SU-DHL-6 (cell line): ENCODE data around the gene MAPK12.

Experiments
- H2AFZ ChIP-seq: fragments of 200-600 bp; sonication (generic); 2 replicates; pipeline ENCODE4 v1.6.1; 2014; ENCODE audit warnings: low read depth, mild to moderate bottlenecking, moderate library complexity, mixed read lengths, antibody characterized with exemption, low read length; ENCODE audit not compliant: severe bottlenecking
- H3F3A ChIP-seq: fragments of 200-600 bp; shearing (Covaris generic); 2 replicates; pipeline ENCODE4 v1.6.0; 2016; ENCODE audit warnings: antibody characterized with exemption, mild to moderate bottlenecking; ENCODE audit not compliant: insufficient read depth
- H3K27ac ChIP-seq: fragments of 200-600 bp; sonication (generic); 2 replicates; pipeline ENCODE4 v1.5.1; 2016; ENCODE audit warnings: low read depth, mild to moderate bottlenecking, low read length, moderate library complexity, mixed read lengths
- H3K27me3 ChIP-seq: fragments of 200-600 bp; sonication (generic), shearing (Covaris generic); 2 replicates; pipeline ENCODE4 v1.6.0; 2014; ENCODE audit warnings: mild to moderate bottlenecking, low read length
- H3K36me3 ChIP-seq: fragments of 200-600 bp; sonication (generic); 2 replicates; pipeline ENCODE4 v1.6.1; 2014; ENCODE audit warnings: mild to moderate bottlenecking, low read length, mixed read lengths
- H3K4me2 ChIP-seq: fragments of 300-600, 200-600 bp; shearing (Covaris generic), sonication (generic); 2 replicates; pipeline ENCODE4 v1.6.0; 2014; ENCODE audit warnings: low read length, low read depth, mild to moderate bottlenecking; ENCODE audit not compliant: poor library complexity, severe bottlenecking
- H3K4me3 ChIP-seq: fragments of 200-600 bp; sonication (generic); 2 replicates; pipeline ENCODE4 v1.5.1; 2014; ENCODE audit warnings: antibody characterized with exemption, low read length, mild to moderate bottlenecking, mixed read lengths; ENCODE audit not compliant: insufficient read depth, poor library complexity, severe bottlenecking
- H3K79me2 ChIP-seq: fragments of 200-600 bp; sonication (generic); 2 replicates; pipeline ENCODE4 v1.6.1; 2014; ENCODE audit warnings: mild to moderate bottlenecking, low read length, moderate library complexity; ENCODE audit not compliant: insufficient read depth
- H3K9ac ChIP-seq: fragments of 200-600 bp; sonication (generic); 2 replicates; pipeline ENCODE4 v1.7.0; 2014; ENCODE audit warnings: mild to moderate bottlenecking, low read length
- H3K9me2 ChIP-seq: fragments of 200-600 bp; sonication (generic); replicated peaks from 2 replicates; pipeline ENCODE4 v1.6.1; 2014; ENCODE audit warnings: low read length; ENCODE audit not compliant: insufficient read depth
- H3K9me3 ChIP-seq: fragments of 200-600 bp; sonication (generic); 2 replicates; pipeline ENCODE4 v1.6.1; 2014; ENCODE audit warnings: low read length, mixed read lengths; ENCODE audit not compliant: insufficient read depth
- H4K20me1 ChIP-seq: fragments of 200-600 bp; sonication (generic); 2 replicates; pipeline ENCODE4 v1.6.1; 2014; ENCODE audit warnings: low read depth, mild to moderate bottlenecking, antibody characterized with exemption, low read length, moderate library complexity, mixed read lengths
- CTCF ChIP-seq: fragments of 200-600 bp; sonication (generic); IDR thresholded peaks from one replicate; pipeline ENCODE4 v1.5.1; 2017; ENCODE audit warnings: antibody characterized with exemption, mild to moderate bottlenecking, low read length, moderate library complexity; ENCODE audit not compliant: insufficient read depth, poor library complexity, severe bottlenecking
- EZH2phosphoT487 ChIP-seq: fragments of 200-600 bp; sonication (generic), shearing (Covaris generic); conservative IDR thresholded peaks from 2 replicates; pipeline ENCODE4 v1.6.1; 2018; ENCODE audit warnings: mild to moderate bottlenecking, antibody characterized with exemption, low read length, moderate library complexity, mixed read lengths

Gene MAPK12

DNA sequence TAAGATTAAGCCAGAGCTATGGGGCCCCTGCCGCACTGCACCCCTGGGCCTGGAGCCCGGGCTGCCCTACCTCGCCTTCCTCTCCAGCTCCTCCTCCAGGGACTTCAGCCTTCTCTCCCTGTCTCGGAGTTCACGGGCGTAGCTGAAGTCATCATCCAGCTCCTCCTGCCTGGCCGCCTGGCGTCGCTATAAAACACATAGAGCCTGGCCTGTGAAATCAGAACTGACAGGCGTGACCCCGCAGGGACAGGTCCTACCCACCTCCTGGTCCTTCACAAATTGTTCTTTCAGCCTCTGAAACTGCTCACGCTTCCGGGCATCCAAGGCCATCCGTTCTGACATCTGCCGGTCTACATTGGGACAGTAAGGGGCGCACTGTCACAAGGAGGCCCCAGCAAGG is 37.4 kb downstream of the MAPK12 start:
- Histone ChIP-seq H3K27me3 (no peaks in the 10 kb centered on the region), H3K4me2 (no peak overlapping the region), H3K4me3 (no peak overlapping the region), H3K36me3 (no peaks in the 10 kb centered on the region), H3K27ac (no peak overlapping the region), H3F3A (no peaks in the 10 kb centered on the region), H4K20me1 (no peaks in the 10 kb centered on the region), H3K9me2 (no peaks in the 10 kb centered on the region), H2AFZ (no peak overlapping the region), H3K79me2 (no peaks in the 10 kb centered on the region), H3K9me3 (no peaks in the 10 kb centered on the region), H3K9ac (no peak overlapping the region)
- TF ChIP-seq EZH2phosphoT487 = no peak
- no peak for TF ChIP-seq CTCF

DNA sequence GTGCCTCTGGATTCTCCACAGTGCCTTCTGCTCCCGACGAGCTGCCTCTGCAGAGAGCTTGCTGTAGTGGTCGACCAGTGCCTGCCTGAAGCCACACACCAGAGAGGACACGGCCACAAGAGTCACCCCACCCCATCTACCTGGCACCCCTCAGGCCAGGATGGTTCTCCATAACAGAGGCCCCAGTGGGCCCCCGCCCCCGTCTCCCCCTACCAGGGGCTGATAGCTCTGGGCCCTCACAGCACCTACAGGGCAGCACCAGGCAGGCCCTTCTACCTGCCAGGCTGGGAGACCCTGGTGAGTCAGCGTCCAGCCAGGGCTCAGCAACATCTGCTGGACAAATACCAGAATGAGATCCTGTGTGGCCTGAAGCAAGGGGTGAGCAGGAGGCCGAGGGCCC is 39.0 kb downstream of the MAPK12 start:
- Histone ChIP-seq H3K4me2 (no peak overlapping the region), H3K9me3 (no peaks in the 10 kb centered on the region), H3K79me2 (no peaks in the 10 kb centered on the region), H3K9me2 (no peaks in the 10 kb centered on the region), H3F3A (no peaks in the 10 kb centered on the region), H2AFZ (no peak overlapping the region), H3K36me3 (no peaks in the 10 kb centered on the region), H3K4me3 (no peak overlapping the region), H3K27me3 (no peaks in the 10 kb centered on the region), H3K27ac (no peak overlapping the region), H3K9ac (no peak overlapping the region), H4K20me1 (no peaks in the 10 kb centered on the region)
- no peak for TF ChIP-seq EZH2phosphoT487
- TF ChIP-seq CTCF = no peak

DNA sequence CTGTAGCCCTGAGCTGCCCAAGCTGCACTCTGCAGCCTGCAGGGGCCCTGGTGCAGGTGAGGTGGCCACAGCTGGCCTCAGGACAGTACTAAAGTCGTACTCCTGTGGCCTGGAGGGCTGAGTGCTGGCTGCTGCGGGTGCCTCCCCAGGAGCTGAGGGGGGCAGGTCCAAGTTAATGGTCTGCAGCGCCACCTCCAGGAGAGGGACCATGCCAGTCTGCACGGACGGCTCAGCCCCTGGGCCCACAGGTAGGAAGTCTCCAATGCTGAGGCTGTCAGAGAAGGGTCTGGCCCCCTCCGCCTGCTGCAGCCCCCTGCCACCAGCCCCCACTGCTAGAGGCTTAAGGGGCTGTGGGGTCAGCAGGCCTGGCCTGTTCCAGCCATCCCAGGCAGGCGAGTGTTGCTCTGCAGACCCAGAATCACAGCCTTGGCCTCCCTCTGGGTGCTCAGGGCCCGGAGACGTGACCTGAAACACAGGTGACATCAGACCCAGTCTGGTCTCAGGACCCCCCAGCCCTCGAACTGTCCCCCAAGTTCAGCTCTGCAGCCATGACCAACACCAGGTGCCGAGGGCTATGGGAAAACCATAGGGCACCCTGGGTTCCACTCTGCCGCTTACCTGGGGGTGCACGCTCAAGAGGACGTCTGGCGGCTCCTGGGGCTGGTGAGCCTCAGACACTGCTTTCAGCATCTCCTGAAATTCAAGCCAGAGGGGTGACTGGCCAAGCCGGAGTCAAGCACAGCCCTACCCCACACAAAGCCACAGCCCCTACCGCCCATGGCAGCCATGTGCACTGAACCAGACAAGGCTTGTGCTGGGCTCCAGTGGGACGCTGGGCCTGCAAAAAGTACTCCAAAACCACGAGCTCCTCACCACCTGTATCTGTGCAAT is 39.8 kb downstream of the MAPK12 start:
- Histone ChIP-seq H3K4me3 (no peak overlapping the region), H4K20me1 (no peaks in the 10 kb centered on the region), H3K27me3 (no peaks in the 10 kb centered on the region), H3K9me3 (no peaks in the 10 kb centered on the region), H3K9me2 (no peaks in the 10 kb centered on the region), H3K9ac (no peak overlapping the region), H3K27ac (no peak overlapping the region), H3K36me3 (no peaks in the 10 kb centered on the region), H3F3A (no peaks in the 10 kb centered on the region), H3K79me2 (no peaks in the 10 kb centered on the region), H3K4me2 (no peak overlapping the region), H2AFZ (no peak overlapping the region)
- TF ChIP-seq EZH2phosphoT487 (no peak), CTCF (no peak)
